SK-N-MC (cell line): ENCODE measurements around the gene PHF12.

ENCODE experiments used
- DNase-seq: peaks from one replicate; pipeline ENCODE4 v3.0.0-alpha.2; 2011; ENCODE audit warnings: low read depth, low spot score
- H3K27ac ChIP-seq: fragments of 200-600 bp; sonication (generic); 2 replicates; pipeline ENCODE4 v1.5.1; 2016; ENCODE audit warnings: mixed run types
- H3K36me3 ChIP-seq: fragments of 200-600 bp; sonication (generic); 2 replicates; pipeline ENCODE4 v1.6.1; 2017; ENCODE audit warnings: antibody characterized with exemption, low read length, mixed read lengths; ENCODE audit not compliant: insufficient read depth
- H3K4me3 ChIP-seq: fragments of 200-600 bp; sonication (generic); 2 replicates; pipeline ENCODE4 v1.5.1; 2016
- H3K9ac ChIP-seq: fragments of 200-600 bp; sonication (generic); 2 replicates; pipeline ENCODE4 v1.8.0; 2017; ENCODE audit warnings: mixed run types, mixed read lengths; ENCODE audit not compliant: insufficient read length
- H3K9me3 ChIP-seq: fragments of 200-600 bp; sonication (generic); 2 replicates; pipeline ENCODE4 v1.6.1; 2017; ENCODE audit warnings: low read depth, mild to moderate bottlenecking, antibody characterized with exemption, low read length, moderate library complexity, mixed read lengths
- EZH2 ChIP-seq: fragments of 200-600 bp; sonication (generic); IDR thresholded peaks from one replicate; pipeline ENCODE4 v1.6.1; 2017; ENCODE audit warnings: antibody characterized with exemption
- FOXP2 ChIP-seq: optimal IDR thresholded peaks from 2 replicates; pipeline ENCODE3; 2011; ENCODE audit warnings: mild to moderate bottlenecking, moderate library complexity; ENCODE audit not compliant: insufficient read depth; ENCODE audit errors: extremely low read length, control extremely low read depth
- POLR2AphosphoS5 ChIP-seq: IDR thresholded peaks from 2 replicates; pipeline ENCODE4 v1.6.1; 2012; ENCODE audit warnings: mild to moderate bottlenecking, low read depth, low read length, borderline replicate concordance

The PHF12 gene

DNA sequence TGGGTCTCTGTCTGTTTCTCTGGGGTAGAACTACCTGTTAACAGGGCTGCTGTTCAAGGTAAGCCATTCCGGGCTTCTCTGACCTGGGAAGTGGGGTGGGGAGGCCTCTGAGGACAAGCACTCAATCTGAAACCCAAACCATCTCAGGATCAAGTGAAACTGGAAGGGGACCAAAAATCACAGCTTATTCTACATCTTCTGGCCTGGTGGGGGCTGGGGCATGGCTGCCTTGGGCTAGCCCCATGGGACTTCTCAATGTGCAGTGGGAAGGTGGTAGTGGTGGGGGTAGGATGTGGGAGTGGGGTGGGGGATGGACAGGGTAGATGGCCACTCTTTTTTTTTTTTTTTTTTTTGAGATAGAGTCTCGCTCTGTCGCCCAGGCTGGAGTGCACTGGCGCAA lies 59.3 kb downstream of the PHF12 start:
- no peak overlapping the region for H3K9ac ChIP-seq
- TF ChIP-seq EZH2 (no peak), FOXP2 (no peak), POLR2AphosphoS5 (no peak)
- no peak overlapping the region for H3K4me3 ChIP-seq
- no peak for DNase-seq
- no peak overlapping the region for H3K27ac ChIP-seq
- H3K9me3 ChIP-seq: no peaks in the 10 kb centered on the region
- H3K36me3 ChIP-seq: no peaks in the 10 kb centered on the region

- no peak overlapping the region for H3K4me3 ChIP-seq
- H3K27ac ChIP-seq: no peak overlapping the region; the same call in 1 of the 2 replicates
- TF ChIP-seq EZH2: no peak
- TF ChIP-seq FOXP2: no peak
- no peak for TF ChIP-seq POLR2AphosphoS5
- no peaks in the 10 kb centered on the region for H3K36me3 ChIP-seq
- H3K9me3 ChIP-seq: no peaks in the 10 kb centered on the region
- no peak overlapping the region for H3K9ac ChIP-seq
- DNase-seq: no peak
Observed at GRCh38 chr17:28891201-28891600, 60.1 kb downstream of the PHF12 start.

DNA sequence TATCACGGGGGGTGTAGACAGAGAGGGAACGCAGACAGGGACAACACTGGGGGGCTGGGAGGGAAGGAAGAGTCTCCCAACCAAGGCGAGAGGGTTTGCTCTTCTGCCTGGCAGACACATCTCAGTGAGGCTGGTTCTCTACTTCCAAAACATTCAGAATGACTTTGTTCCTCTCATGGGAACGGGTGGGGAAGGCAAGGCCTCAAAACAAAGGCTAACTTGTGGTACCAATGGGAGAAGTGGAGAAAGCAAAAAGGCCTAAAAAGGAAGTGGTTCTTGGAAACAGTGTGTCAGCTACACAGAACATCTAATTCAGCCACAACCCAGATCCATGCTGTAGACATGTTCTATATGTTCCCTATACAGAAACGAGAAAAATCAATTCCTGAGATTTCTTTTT lies 61.3 kb downstream of the PHF12 start:
- H3K9me3 ChIP-seq: no peaks in the 10 kb centered on the region
- H3K4me3 ChIP-seq: no peak overlapping the region
- H3K36me3 ChIP-seq: no peaks in the 10 kb centered on the region
- DNase-seq: no peak
- no peak overlapping the region for H3K9ac ChIP-seq
- no peak overlapping the region for H3K27ac ChIP-seq
- TF ChIP-seq POLR2AphosphoS5: no peak
- no peak for TF ChIP-seq EZH2
- no peak for TF ChIP-seq FOXP2

GRCh38 chr17:28888832-28889231 lies 62.5 kb downstream of the PHF12 start:
- H3K27ac ChIP-seq: no peak overlapping the region

GRCh38 chr17:28887871-28888471 lies 63.3 kb downstream of the PHF12 start:
- Histone ChIP-seq H3K36me3 (no peaks in the 10 kb centered on the region), H3K9ac (no peak overlapping the region), H3K4me3 (no peak overlapping the region), H3K9me3 (no peaks in the 10 kb centered on the region), H3K27ac (no peak overlapping the region)
- DNase-seq: no peak
- TF ChIP-seq POLR2AphosphoS5 (no peak), FOXP2 (no peak), EZH2 (no peak)

More at GRCh38 chr17:28888832-28889231, 62.5 kb downstream of the PHF12 start:
- Histone ChIP-seq H3K9ac (no peak overlapping the region), H3K9me3 (no peaks in the 10 kb centered on the region), H3K36me3 (no peaks in the 10 kb centered on the region), H3K4me3 (no peak overlapping the region)
- no peak for DNase-seq
- TF ChIP-seq POLR2AphosphoS5 (no peak), EZH2 (no peak), FOXP2 (no peak)

GRCh38 chr17:28885951-28886350 lies 65.4 kb downstream of the PHF12 start:
- Histone ChIP-seq H3K9ac (no peak overlapping the region), H3K36me3 (no peaks in the 10 kb centered on the region), H3K9me3 (no peaks in the 10 kb centered on the region), H3K4me3 (no peak overlapping the region), H3K27ac (no peak overlapping the region)
- TF ChIP-seq FOXP2: no peak
- no peak for DNase-seq

DNA sequence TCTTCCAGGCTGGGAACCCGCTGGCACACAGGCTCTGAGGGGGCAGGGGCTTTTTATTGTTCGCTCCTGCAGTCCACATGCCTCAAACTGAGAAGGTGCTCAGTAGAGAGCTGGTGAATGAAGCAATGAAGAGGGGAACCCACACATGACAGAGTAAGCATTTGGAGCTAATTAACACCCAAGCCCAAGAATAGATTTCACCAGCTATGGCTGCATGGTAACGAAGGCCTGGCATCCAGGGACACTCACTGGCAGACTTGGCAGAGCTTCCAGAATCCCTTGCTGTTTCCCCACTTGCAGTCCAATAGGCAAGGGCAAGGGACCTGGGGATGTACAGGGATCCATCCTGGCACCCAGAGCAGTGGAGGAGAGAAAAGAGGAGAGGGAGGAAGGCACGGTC lies 66.0 kb downstream of the PHF12 start:
- Histone ChIP-seq H3K9ac (no peak overlapping the region), H3K9me3 (no peaks in the 10 kb centered on the region), H3K27ac (no peak overlapping the region), H3K4me3 (no peak overlapping the region), H3K36me3 (no peaks in the 10 kb centered on the region; the same call in 1 of the 2 replicates)
- no peak for TF ChIP-seq EZH2
- no peak for TF ChIP-seq FOXP2
- TF ChIP-seq POLR2AphosphoS5: no peak
- no peak for DNase-seq

DNA sequence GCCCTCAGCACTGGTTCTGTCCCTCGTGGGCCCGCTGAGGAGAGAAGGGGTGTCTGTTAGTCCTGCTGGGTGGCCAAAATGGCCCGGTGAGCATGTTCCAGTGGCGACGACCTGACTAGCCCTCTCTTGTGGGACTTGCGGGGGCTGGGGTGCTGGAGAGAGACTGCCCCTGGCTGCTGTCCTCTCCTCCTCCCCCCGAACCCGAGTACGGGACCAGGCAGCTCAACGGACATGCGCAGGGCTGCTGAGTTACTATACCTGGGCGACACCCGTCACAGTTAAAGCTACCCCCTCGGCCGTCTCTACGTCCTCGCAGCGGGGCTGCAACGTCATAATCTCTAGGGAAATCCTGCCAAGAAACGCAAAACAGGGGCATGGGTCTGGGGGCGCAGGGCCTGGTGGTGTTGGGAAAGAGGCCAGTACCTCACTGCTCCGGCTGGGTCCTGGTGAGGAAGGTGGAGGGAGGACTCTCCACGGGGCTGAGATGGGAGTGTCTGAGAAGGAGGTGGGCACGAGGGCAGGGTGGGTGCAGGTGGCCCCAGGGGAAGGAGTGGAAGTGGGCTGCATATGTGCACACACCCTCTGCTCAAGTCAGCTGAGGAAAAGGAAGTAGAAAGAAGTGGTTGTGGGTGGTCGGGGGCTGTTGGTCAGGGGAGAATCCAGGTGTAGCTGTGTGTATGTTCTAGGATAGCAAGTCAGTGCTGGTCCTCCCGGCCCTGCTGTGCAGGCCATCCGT lies 67.2 kb downstream of the PHF12 start:
- H3K36me3 ChIP-seq: no peaks in the 10 kb centered on the region; the same call in 1 of the 2 replicates
- no peak for TF ChIP-seq FOXP2
- no peak overlapping the region for H3K4me3 ChIP-seq
- H3K9ac ChIP-seq: no peak overlapping the region
- H3K9me3 ChIP-seq: no peaks in the 10 kb centered on the region
- DNase-seq: no peak
- H3K27ac ChIP-seq: no peak overlapping the region
